Thoracic aorta (tissue), 2 donors: ENCODE results near the gene NKAIN2. TPM values are rescaled to one million over a fixed set of nuclear protein-coding genes. Genes with fewer than 3 reads are reported as not detected.

ENCODE experiments used
- ATAC-seq: fragments of 150-250 bp; one replicate; pipeline ENCODE4 v1.8.0; 2017; ENCODE audit warnings: low read depth; ENCODE audit not compliant: insufficient number of reproducible peaks, low FRiP score
- DNase-seq: peaks from one replicate; pipeline ENCODE4 v3.0.0-alpha.2; 2020; ENCODE audit warnings: low spot score
- H3K27ac ChIP-seq, 2 donors: fragments of 200-600 bp; sonication (generic); 1 replicate in 1 of 2; 2 replicates in 1 of 2; pipeline ENCODE4 v1.5.1; 2016; ENCODE audit warnings: mild to moderate bottlenecking in 2 of 2, moderate library complexity in 2 of 2
- H3K27me3 ChIP-seq: fragments of 200-600 bp; sonication (generic); replicated peaks from 2 replicates; pipeline ENCODE4 v1.6.0; 2016; ENCODE audit warnings: mild to moderate bottlenecking; ENCODE audit not compliant: insufficient read depth
- H3K36me3 ChIP-seq: fragments of 200-600 bp; sonication (generic); one replicate; pipeline ENCODE4 v1.5.1; 2016
- H3K4me1 ChIP-seq, 2 donors: fragments of 200-600 bp; sonication (generic); 1 replicate in 1 of 2; 2 replicates in 1 of 2; pipeline versions ENCODE4 v1.5.1 to v1.6.0; 2016; ENCODE audit warnings: low read depth in 2 of 2, mild to moderate bottlenecking in 1 of 2; ENCODE audit not compliant: control insufficient read depth in 1 of 2
- H3K4me3 ChIP-seq: fragments of 200-600 bp; sonication (generic); 2 replicates; pipeline ENCODE4 v1.5.1; 2016; ENCODE audit warnings: mild to moderate bottlenecking
- H3K9me3 ChIP-seq: fragments of 200-600 bp; sonication (generic); 2 replicates; pipeline ENCODE4 v1.5.1; 2016
- total RNA-seq, 2 donors: library from RNA; depleted of rRNA; stranded (reverse); fragments of >200 nt; gene quantifications; one replicate each; pipeline versions ENCODE4 v1.1.0 to v1.2.3, GENCODE V29; 2016
- TF ChIP-seq, protein P1 (sequence below): fragments of 200-600 bp; sonication (generic); IDR thresholded peaks from one replicate; pipeline ENCODE4 v1.5.1; 2019; ENCODE audit warnings: antibody characterized with exemption

The NKAIN2 gene
- total RNA-seq, 2 donors from 2014 or later, result 0.28 TPM; not detected in 1

DNA sequence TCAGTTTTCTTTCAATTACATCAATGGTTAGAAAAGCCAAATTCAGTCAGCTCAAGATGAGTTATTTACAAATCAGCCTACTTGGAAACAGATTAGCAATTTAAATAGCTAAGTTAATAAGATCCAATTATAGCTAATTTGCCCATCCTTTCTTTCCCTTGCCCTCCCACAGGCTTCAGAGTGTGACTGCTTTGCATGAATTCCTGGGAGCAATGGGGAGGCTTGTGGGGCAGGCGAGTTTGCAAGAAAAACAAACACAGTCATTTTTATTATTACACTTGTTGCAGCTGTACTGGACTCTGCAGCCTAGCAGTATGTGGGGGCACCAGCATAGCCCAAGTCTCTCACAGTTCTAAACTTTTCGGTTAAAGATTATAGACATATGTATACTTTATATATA, 219.0 kb downstream of the NKAIN2 start:
- Histone ChIP-seq H3K36me3 (no peaks in the 10 kb centered on the region), H3K27me3 (no peaks in the 10 kb centered on the region), H3K4me3 (no peak overlapping the region), H3K9me3 (no peaks in the 10 kb centered on the region), H3K4me1 (no peaks in the 10 kb centered on the region), H3K27ac (no peak overlapping the region)
- TF ChIP-seq, protein P1, sequence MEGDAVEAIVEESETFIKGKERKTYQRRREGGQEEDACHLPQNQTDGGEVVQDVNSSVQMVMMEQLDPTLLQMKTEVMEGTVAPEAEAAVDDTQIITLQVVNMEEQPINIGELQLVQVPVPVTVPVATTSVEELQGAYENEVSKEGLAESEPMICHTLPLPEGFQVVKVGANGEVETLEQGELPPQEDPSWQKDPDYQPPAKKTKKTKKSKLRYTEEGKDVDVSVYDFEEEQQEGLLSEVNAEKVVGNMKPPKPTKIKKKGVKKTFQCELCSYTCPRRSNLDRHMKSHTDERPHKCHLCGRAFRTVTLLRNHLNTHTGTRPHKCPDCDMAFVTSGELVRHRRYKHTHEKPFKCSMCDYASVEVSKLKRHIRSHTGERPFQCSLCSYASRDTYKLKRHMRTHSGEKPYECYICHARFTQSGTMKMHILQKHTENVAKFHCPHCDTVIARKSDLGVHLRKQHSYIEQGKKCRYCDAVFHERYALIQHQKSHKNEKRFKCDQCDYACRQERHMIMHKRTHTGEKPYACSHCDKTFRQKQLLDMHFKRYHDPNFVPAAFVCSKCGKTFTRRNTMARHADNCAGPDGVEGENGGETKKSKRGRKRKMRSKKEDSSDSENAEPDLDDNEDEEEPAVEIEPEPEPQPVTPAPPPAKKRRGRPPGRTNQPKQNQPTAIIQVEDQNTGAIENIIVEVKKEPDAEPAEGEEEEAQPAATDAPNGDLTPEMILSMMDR, result no peak
- ATAC-seq, result no peak
- DNase-seq, result no peak

- Histone ChIP-seq H3K4me1 (no peaks in the 10 kb centered on the region), H3K27me3 (no peaks in the 10 kb centered on the region), H3K4me3 (no peak overlapping the region), H3K36me3 (no peaks in the 10 kb centered on the region), H3K27ac (no peak overlapping the region), H3K9me3 (no peaks in the 10 kb centered on the region)
- ATAC-seq (no peak), DNase-seq (no peak)
- TF ChIP-seq, protein P1, result no peak
Observed at GRCh38 chr6:124026694-124027093, 223.0 kb downstream of the NKAIN2 start.

DNA sequence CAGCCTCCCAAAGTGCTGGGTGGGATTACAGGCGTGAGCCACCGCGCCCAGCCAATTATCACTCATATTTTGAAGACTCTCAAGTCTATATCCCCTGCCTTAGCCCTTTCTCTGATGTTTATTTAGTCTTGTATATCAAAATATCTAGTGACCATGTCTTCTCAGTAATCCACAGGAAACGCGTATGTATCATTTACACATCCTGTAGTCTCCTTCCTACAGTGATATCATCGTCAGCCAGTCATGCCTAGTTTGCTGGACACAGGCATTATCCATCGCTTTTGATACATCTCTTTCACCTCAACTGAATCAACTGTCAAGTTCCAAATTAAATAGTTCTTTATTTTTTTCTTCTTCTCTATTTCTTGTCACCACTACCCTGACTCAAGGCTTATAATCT, 223.7 kb downstream of the NKAIN2 start:
- Histone ChIP-seq H3K4me1 (no peaks in the 10 kb centered on the region), H3K27me3 (no peaks in the 10 kb centered on the region)
- ATAC-seq, result no peak

GRCh38 chr6:124028117-124028516, 224.5 kb downstream of the NKAIN2 start:
- no peak overlapping the region for H3K27ac ChIP-seq
- H3K36me3 ChIP-seq, result no peaks in the 10 kb centered on the region
- H3K9me3 ChIP-seq, result no peaks in the 10 kb centered on the region
- H3K4me3 ChIP-seq, result no peak overlapping the region
- TF ChIP-seq, protein P1, result no peak
- no peaks in the 10 kb centered on the region for H3K4me1 ChIP-seq
- H3K27me3 ChIP-seq, result no peaks in the 10 kb centered on the region
- no peak for ATAC-seq
- DNase-seq, result no peak

More for the DNA sequence above, 223.7 kb downstream of the NKAIN2 start:
- Histone ChIP-seq H3K4me3 (no peak overlapping the region), H3K9me3 (no peaks in the 10 kb centered on the region), H3K36me3 (no peaks in the 10 kb centered on the region), H3K27ac (no peak overlapping the region)
- TF ChIP-seq, protein P1, result no peak
- no peak for DNase-seq

- no peak overlapping the region for H3K4me3 ChIP-seq
- H3K9me3 ChIP-seq, result no peaks in the 10 kb centered on the region
- H3K27ac ChIP-seq, result no peak overlapping the region
- TF ChIP-seq, protein P1, result no peak
- no peaks in the 10 kb centered on the region for H3K36me3 ChIP-seq
- DNase-seq (no peak), ATAC-seq (no peak)
- no peaks in the 10 kb centered on the region for H3K4me1 ChIP-seq
- no peaks in the 10 kb centered on the region for H3K27me3 ChIP-seq
Observed at GRCh38 chr6:124029567-124029966, 225.9 kb downstream of the NKAIN2 start.
